IMR-90 (cell line): ENCODE data around the gene SDK1.

Experiments
- BHLHE40 ChIP-seq: fragments of 150-350 bp; IDR thresholded peaks from 2 replicates; pipeline ENCODE4 v1.6.1; 2016; ENCODE audit warnings: mild to moderate bottlenecking, low read depth, low read length
- CEBPB ChIP-seq: IDR thresholded peaks from 2 replicates; pipeline ENCODE4 v1.6.1; 2012; ENCODE audit warnings: low read depth, low read length, improper control_type of control experiment
- CHD1 ChIP-seq: IDR thresholded peaks from 2 replicates; pipeline ENCODE4 v1.6.1; 2012; ENCODE audit warnings: low read depth, low read length, improper control_type of control experiment
- CTCF ChIP-seq: conservative IDR thresholded peaks from 2 replicates; pipeline ENCODE4 v1.5.1; 2012; ENCODE audit warnings: mild to moderate bottlenecking, low read depth, low read length, improper control_type of control experiment
- ELK1 ChIP-seq: fragments of 150-350 bp; IDR thresholded peaks from 2 replicates; pipeline ENCODE4 v1.6.1; 2016; ENCODE audit warnings: low read depth, mild to moderate bottlenecking, low read length, moderate library complexity, borderline replicate concordance
- MAZ ChIP-seq: IDR thresholded peaks from 2 replicates; pipeline ENCODE4 v1.6.1; 2012; ENCODE audit warnings: low read depth, mild to moderate bottlenecking, low read length, improper control_type of control experiment, moderate library complexity, borderline replicate concordance
- MXI1 ChIP-seq: IDR thresholded peaks from 2 replicates; pipeline ENCODE4 v1.6.1; 2012; ENCODE audit warnings: low read depth, mild to moderate bottlenecking, low read length, moderate library complexity, borderline replicate concordance
- NFE2L2 ChIP-seq: fragments of 150-350 bp; IDR thresholded peaks from 2 replicates; pipeline ENCODE4 v1.6.1; 2016; ENCODE audit warnings: low read depth, mild to moderate bottlenecking, low read length
- POLR2A ChIP-seq: IDR thresholded peaks from 2 replicates; pipeline ENCODE4 v1.6.1; 2012; ENCODE audit warnings: mild to moderate bottlenecking, low read depth, low read length
- RAD21 ChIP-seq: IDR thresholded peaks from 2 replicates; pipeline ENCODE4 v1.6.1; 2012; ENCODE audit warnings: low read length, improper control_type of control experiment
- RCOR1 ChIP-seq: IDR thresholded peaks from 2 replicates; pipeline ENCODE4 v1.6.1; 2012; ENCODE audit warnings: mild to moderate bottlenecking, low read length, improper control_type of control experiment; ENCODE audit not compliant: insufficient replicate concordance
- SMC3 ChIP-seq: fragments of 150-350 bp; IDR thresholded peaks from 2 replicates; pipeline ENCODE4 v1.6.1; 2016; ENCODE audit warnings: low read depth, mild to moderate bottlenecking, antibody characterized with exemption, low read length, moderate library complexity
- USF2 ChIP-seq: fragments of 150-350 bp; IDR thresholded peaks from 2 replicates; pipeline ENCODE4 v1.6.1; 2017; ENCODE audit warnings: mild to moderate bottlenecking, antibody characterized with exemption, low read length, low read depth

GRCh38 chr7:3953946-3954345, 652.9 kb downstream of the SDK1 start:
- TF ChIP-seq CTCF = no peak
- no peak for TF ChIP-seq CEBPB
- no peak for TF ChIP-seq POLR2A
- TF ChIP-seq RAD21 = no peak
- TF ChIP-seq RCOR1 = no peak
- TF ChIP-seq NFE2L2 = no peak
- no peak for TF ChIP-seq USF2
- no peak for TF ChIP-seq CHD1
- TF ChIP-seq SMC3 = no peak
- no peak for TF ChIP-seq MXI1
- no peak for TF ChIP-seq MAZ
- TF ChIP-seq BHLHE40 = no peak
- no peak for TF ChIP-seq ELK1
